GM20000 (cell line): Measurements from ENCODE around the gene COL23A1.

ENCODE experiments used
- DNase-seq: peaks from one replicate; pipeline ENCODE4 v3.0.0; 2012; ENCODE audit warnings: low spot score
- TF ChIP-seq, protein P1 (sequence below): IDR thresholded peaks from 2 replicates; pipeline ENCODE4 v1.5.1; 2012; ENCODE audit warnings: mild to moderate bottlenecking, control low read depth; ENCODE audit errors: extremely low read depth, missing control alignments

COL23A1 gene

DNA sequence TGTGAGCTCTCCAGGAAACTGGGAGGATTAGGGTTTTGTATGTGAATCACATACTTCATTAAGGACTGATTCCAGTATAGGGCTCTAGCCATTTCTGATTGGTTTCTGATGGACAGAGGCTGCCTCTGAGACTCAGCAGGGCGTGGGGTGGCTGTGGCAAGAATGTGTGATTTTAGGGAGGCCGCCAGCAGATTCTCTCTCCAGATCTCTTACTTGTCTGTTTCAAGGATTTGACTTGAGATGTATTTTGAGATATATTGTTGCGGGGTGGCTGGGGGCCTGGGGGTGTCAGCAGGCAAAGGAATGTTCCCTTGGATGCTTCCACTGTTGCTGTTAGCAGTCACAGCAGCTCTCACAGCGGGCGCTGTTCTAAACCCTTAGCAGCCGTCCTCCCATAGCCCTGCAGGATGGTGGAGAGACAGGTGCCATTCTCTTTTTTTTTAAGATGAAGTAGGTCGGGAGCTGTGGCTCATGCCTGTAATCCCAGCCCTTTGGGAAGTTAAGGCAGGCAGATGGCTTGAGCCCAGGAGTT, 393.8 kb downstream of the COL23A1 start:
- TF ChIP-seq, protein P1, sequence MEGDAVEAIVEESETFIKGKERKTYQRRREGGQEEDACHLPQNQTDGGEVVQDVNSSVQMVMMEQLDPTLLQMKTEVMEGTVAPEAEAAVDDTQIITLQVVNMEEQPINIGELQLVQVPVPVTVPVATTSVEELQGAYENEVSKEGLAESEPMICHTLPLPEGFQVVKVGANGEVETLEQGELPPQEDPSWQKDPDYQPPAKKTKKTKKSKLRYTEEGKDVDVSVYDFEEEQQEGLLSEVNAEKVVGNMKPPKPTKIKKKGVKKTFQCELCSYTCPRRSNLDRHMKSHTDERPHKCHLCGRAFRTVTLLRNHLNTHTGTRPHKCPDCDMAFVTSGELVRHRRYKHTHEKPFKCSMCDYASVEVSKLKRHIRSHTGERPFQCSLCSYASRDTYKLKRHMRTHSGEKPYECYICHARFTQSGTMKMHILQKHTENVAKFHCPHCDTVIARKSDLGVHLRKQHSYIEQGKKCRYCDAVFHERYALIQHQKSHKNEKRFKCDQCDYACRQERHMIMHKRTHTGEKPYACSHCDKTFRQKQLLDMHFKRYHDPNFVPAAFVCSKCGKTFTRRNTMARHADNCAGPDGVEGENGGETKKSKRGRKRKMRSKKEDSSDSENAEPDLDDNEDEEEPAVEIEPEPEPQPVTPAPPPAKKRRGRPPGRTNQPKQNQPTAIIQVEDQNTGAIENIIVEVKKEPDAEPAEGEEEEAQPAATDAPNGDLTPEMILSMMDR: no peak
- DNase-seq: no peak

- TF ChIP-seq, protein P1: no peak
- no peak for DNase-seq
Measured at GRCh38 chr5:178194026-178194425, 396.2 kb downstream of the COL23A1 start.

- no peak for DNase-seq
- TF ChIP-seq, protein P1: no peak
Measured at GRCh38 chr5:178193251-178193809, 396.9 kb downstream of the COL23A1 start.

- TF ChIP-seq, protein P1: no peak
Measured at GRCh38 chr5:178192787-178193186, 397.4 kb downstream of the COL23A1 start.

GRCh38 chr5:178192244-178192643, 397.9 kb downstream of the COL23A1 start:
- DNase-seq: no peak
- TF ChIP-seq, protein P1: no peak

More at GRCh38 chr5:178192787-178193186, 397.4 kb downstream of the COL23A1 start:
- no peak for DNase-seq

DNA sequence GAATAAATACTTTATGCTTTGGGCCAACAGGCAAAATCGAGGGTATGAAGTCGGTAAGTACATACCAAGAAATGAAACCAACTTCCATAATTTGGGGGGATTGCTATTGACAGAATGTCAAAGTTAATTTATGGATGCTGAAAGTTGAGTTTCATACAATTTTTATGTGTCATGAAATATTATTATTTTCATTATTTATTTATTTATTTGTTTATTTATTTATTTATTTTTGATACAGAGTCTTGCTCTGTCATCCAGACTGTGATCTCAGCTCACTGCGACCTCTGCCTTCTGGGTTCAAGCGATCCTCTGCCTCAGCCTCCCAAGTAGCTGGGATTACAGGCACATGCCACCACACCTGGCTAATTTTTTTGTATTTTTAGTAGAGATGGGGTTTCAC, 398.5 kb downstream of the COL23A1 start:
- DNase-seq: no peak
- TF ChIP-seq, protein P1: no peak

- DNase-seq: no peak
Measured at GRCh38 chr5:178189433-178189832, 400.8 kb downstream of the COL23A1 start.

More at GRCh38 chr5:178189433-178189832, 400.8 kb downstream of the COL23A1 start:
- TF ChIP-seq, protein P1: no peak
